ENCODE data around the gene KCNQ5. TPM values are rescaled to one million over a fixed set of nuclear protein-coding genes. Genes with fewer than 3 reads are reported as not detected.

KCNQ5 gene
- total and polyA plus RNA-seq, 12 donors: 0.10 to 3.6 (median 0.52) TPM

GRCh38 chr6:72936766-72937559, 315.1 kb downstream of the KCNQ5 start:
- WGBS, 4 donors: 58 to 74% (median 63%) methylated on average over 4 of the region's 4 CpGs
- Histone ChIP-seq H3K36me3 (replicated peaks in 1 of 2) (no peaks in the 10 kb centered on the region), H3K4me3 (no peak overlapping the region), H3K27ac (no peak overlapping the region), H3K27me3 (no peaks in the 10 kb centered on the region), H3K9me3 (replicated peaks in 1 of 3) (no peaks in the 10 kb centered on the region), H3K4me1 (replicated peaks in 1 of 2) (no peaks in the 10 kb centered on the region)
- no peak for DNase-seq
- TF ChIP-seq CTCF (IDR thresholded peaks at IDR 0.05) (no peak), POLR2A (IDR thresholded peaks at IDR 0.05) (no peak)
- intact Hi-C loops (cut with DNase I): no loop called here

DNA sequence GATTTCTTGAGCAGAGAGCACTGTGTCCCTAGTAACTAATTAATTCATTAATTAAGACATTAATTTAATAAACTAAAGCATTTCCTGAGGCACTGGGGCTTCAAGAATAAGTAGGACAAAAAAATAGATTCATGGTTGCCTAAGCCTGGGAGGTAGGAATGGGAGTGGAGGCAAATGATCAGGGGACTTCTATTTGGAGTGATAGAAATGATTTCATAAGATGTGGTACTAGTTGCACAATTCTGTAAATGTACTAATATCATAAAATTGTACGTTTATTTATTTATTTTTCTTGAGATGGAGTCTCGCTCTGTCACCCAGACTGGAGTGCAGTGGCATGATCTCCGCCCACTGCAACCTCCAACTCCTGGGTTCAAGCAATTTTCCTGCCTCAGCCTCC, 316.2 kb downstream of the KCNQ5 start:
- intact Hi-C loops (cut with DNase I): no loop called here
- 62 to 75% (median 67%) methylated on average over 3 of the region's 3 CpGs for WGBS, 4 donors
- no peaks in the 10 kb centered on the region for H3K4me1 ChIP-seq (replicated peaks in 1 of 2)

DNA sequence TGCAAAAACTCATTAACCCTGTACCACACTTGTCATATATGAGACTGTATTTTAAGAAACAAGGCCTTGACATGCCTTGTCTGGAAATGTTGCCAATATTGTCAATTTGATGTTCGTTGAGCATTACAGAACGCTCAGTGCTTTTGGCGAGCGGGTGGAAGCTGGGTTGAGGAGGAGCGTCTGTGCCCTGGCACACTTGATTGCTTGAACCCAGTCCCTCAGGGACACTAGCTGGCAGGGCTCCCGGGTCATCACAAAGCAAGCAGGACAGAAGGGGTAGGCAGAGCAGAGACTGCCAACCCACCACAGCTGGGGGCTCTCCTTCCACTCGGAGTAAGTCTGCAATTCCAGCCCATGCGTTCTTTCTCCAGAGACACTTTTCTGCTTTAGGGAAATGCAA, 317.1 kb downstream of the KCNQ5 start:
- no peak overlapping the region for H3K27ac ChIP-seq
- no peaks in the 10 kb centered on the region for H3K4me1 ChIP-seq (replicated peaks in 1 of 2)
- WGBS, 4 donors: 78 to 86% (median 79%) methylated on average over 8 of the region's 8 CpGs
- H3K4me3 ChIP-seq: no peak overlapping the region
- H3K9me3 ChIP-seq (replicated peaks in 1 of 3): no peaks in the 10 kb centered on the region
- no peak for TF ChIP-seq POLR2A (IDR thresholded peaks at IDR 0.05)
- TF ChIP-seq CTCF (IDR thresholded peaks at IDR 0.05): no peak
- no peak for DNase-seq
- H3K27me3 ChIP-seq: no peaks in the 10 kb centered on the region
- no peaks in the 10 kb centered on the region for H3K36me3 ChIP-seq (replicated peaks in 1 of 2)
- intact Hi-C loops (cut with DNase I): no loop called here

More for the DNA sequence above, 316.2 kb downstream of the KCNQ5 start:
- no peaks in the 10 kb centered on the region for H3K36me3 ChIP-seq (replicated peaks in 1 of 2)
- TF ChIP-seq POLR2A (IDR thresholded peaks at IDR 0.05) (no peak), CTCF (IDR thresholded peaks at IDR 0.05) (no peak)
- H3K9me3 ChIP-seq (replicated peaks in 1 of 3): no peaks in the 10 kb centered on the region
- no peak overlapping the region for H3K27ac ChIP-seq
- no peak overlapping the region for H3K4me3 ChIP-seq
- DNase-seq: no peak
- H3K27me3 ChIP-seq: no peaks in the 10 kb centered on the region

DNA sequence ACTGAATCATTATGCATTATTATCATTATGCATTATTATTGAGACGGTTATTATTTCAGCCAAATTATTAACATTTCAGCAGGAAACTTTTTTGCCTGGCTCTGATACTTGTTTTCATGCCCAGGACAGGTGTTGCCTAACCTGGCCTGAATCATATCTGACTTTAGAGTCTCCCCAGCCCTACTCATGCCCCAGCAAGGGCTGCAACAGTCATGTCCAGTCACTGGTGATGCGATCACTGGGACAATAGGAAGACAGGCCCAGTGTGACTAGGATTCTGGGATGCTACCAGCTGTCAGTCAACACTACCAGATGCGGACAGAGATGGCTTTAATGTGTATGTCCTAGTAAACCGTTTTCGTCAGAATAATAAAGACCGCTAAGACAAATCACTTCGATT, 318.4 kb downstream of the KCNQ5 start:
- intact Hi-C loops (cut with DNase I): no loop called here
- Histone ChIP-seq H3K27me3 (no peaks in the 10 kb centered on the region), H3K9me3 (replicated peaks in 1 of 3) (no peaks in the 10 kb centered on the region), H3K27ac (no peak overlapping the region), H3K36me3 (replicated peaks in 1 of 2) (no peaks in the 10 kb centered on the region), H3K4me3 (no peak overlapping the region), H3K4me1 (replicated peaks in 1 of 2) (no peaks in the 10 kb centered on the region)
- WGBS, 4 donors: 85 to 90% (median 88%) methylated on average over 6 to 7 of the region's 7 CpGs
- TF ChIP-seq POLR2A (IDR thresholded peaks at IDR 0.05) (no peak), CTCF (IDR thresholded peaks at IDR 0.05) (no peak)
- DNase-seq: no peak
